D721Med (cell line): ENCODE data around the gene ANGEL2.
A peak's percentile ranks its signal among the peaks of the same experiment; 100 is the strongest.

Experiments
- DNase-seq: peaks from one replicate; pipeline ENCODE4 v3.0.0; 2011; ENCODE audit warnings: low spot score; ENCODE audit not compliant: insufficient read length
- FAIRE-seq: peaks from 2 replicates; lab custom pipeline; 2011; peaks lifted over from hg19 to GRCh38; lab: Jason Lieb, UNC
- TF ChIP-seq, protein P1 (sequence below): IDR thresholded peaks from 2 replicates; pipeline ENCODE4 v1.5.1; 2012; ENCODE audit warnings: mild to moderate bottlenecking, control low read depth; ENCODE audit not compliant: insufficient read depth; ENCODE audit errors: missing control alignments

The ANGEL2 gene

DNA sequence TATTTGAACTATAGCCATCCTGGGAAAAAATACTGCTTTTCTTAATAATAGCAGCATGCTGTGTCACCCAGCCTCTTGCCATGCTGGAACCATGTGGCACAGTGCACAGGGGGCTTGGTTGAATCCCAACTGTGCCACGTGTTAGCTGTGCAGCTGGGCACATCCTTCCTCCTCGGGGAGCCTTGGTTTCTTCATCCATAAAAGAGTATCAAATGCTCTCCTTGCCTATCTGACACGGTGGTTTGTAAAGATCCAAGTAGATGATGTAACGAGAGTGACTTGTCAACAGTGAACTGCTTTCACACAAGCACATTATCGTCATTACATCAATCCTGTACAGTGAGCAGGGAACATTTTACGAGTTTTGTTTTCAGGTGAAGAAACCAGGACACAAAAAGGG lies 41.0 kb downstream of the ANGEL2 start:
- DNase-seq (no peak), FAIRE-seq (no peak)
- TF ChIP-seq, protein P1, sequence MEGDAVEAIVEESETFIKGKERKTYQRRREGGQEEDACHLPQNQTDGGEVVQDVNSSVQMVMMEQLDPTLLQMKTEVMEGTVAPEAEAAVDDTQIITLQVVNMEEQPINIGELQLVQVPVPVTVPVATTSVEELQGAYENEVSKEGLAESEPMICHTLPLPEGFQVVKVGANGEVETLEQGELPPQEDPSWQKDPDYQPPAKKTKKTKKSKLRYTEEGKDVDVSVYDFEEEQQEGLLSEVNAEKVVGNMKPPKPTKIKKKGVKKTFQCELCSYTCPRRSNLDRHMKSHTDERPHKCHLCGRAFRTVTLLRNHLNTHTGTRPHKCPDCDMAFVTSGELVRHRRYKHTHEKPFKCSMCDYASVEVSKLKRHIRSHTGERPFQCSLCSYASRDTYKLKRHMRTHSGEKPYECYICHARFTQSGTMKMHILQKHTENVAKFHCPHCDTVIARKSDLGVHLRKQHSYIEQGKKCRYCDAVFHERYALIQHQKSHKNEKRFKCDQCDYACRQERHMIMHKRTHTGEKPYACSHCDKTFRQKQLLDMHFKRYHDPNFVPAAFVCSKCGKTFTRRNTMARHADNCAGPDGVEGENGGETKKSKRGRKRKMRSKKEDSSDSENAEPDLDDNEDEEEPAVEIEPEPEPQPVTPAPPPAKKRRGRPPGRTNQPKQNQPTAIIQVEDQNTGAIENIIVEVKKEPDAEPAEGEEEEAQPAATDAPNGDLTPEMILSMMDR = no peak

DNA sequence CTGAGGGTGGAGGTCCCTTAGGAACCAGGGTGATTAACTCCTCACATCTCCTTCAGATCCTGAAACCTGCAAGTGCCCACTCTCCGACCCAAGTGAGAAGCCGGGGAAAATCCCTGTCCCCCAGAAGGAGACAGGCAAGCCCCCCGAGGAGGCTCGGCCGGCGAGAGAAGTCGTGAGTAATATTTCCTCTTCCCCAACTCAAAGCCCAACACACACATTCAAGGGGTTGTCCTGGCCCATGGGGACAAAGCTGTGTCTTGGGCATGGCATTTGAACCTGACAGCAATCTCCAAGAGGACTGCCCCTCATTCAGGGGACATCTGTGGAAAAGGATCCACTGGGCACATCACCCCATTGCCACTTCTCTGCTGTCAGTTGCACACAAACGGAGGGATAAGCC lies 41.8 kb downstream of the ANGEL2 start:
- FAIRE-seq (no peak), DNase-seq (no peak)
- TF ChIP-seq, protein P1 = no peak

DNA sequence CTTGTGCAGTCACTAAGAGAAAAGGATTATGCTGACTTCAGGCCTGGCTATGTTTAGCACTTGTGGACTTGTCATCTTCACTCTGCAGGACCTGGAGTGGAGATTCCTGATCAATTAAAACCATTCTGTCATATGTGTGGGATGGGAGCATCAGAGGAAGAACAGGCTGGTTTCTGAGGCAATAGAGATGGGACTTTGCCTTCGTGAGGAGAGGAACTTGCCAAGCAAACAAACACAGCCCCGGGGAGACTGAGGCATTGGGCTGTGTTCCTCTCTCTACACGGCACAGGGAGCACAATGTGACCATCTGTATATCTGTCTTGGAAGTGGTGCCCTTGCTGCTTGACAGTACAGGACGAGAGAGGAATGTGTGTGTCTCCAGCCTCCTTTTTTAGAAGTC lies 42.2 kb downstream of the ANGEL2 start:
- TF ChIP-seq, protein P1 = no peak
- DNase-seq (no peak), FAIRE-seq (no peak)

DNA sequence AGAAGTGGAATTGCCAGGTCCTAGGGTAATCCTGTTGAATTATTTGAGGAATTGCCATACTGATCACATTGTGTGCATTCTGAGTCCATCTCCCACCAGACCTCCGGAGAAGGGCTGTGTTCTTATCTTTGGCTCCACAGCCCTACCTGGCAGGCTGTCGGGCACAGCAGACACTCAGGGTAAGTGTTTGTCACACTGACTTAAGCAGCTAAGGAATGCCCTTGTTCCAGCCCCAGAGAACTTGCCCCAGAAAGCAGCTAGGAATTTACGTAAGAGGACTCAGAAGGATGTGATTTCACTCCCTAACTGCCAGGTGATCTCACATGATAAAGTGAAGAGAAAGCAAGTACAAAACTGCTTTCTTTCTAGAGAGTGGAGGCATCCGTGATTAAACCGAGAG lies 44.4 kb downstream of the ANGEL2 start:
- DNase-seq (no peak), FAIRE-seq (no peak)
- TF ChIP-seq, protein P1 = no peak

DNA sequence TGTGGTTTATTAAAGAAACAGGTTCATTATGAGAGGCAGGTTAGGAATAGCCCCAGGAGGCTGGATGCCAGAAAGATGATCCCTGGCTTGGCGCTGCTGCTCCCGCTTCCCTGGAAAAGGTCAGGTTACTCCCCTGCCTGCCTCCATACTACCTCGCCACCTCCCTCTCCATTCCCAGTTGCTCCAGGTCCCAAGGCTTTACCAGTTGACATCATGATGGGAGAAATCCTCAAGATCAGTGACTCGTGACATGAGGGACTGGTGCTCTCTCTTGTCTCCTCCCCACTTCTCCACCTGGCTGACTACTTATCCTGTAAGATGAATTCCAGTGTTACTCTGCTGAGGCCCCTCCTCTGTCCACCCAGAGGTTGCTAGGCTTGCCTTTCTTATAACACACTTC lies 45.6 kb downstream of the ANGEL2 start:
- no peak for DNase-seq
- FAIRE-seq = no peak
- TF ChIP-seq, protein P1 = no peak

DNA sequence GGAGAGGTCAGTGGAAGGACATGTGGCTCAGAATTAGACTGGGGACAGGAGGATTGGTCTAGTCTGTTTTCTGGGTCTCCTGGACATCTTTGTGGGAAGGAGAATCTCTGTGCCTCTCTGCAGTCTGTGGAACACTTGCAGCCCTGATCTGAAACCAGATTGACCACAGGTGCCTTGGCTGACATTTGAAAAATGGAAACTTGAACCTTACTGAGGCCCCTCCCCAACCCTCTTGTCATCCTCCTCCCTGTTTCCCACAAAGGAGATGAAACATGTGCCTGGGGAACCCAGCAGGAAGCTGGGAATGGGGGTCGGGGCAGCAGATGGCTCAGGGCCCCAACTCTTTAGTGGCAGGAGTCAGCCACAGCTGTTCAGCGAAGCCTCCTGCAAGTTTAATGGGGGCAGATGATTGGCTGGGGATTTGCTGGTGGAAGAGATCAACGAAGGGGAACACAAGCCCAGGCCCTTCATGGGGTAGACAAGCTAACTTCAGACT lies 47.3 kb downstream of the ANGEL2 start:
- TF ChIP-seq, protein P1 = no peak
- no peak for FAIRE-seq

DNA sequence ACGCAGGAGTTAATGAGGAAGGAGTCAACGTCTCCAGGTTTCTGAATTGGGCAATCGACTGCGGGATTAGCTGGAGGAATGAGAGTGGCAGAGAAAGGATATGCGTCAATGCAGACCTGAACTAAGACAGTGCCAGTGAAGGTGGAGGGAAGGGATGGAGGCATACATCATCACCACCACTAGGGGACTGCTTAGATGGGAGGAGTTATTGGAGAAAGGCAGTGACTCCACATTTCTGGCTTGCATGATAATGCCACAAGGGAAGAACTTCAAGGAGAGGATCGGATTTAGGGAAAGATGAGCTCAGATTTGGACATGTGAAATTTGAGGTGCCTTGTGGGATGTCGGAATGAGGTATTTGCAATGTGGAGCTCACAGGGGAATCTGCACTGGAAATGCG lies 47.9 kb downstream of the ANGEL2 start:
- FAIRE-seq (no peak), DNase-seq (no peak)
- TF ChIP-seq, protein P1 = peak; percentile 38

More for the DNA sequence above, 47.3 kb downstream of the ANGEL2 start:
- no peak for DNase-seq
